Esophagus squamous epithelium (tissue), 5 donors: ENCODE measurements around the gene MIEN1. TPM values are rescaled to one million over a fixed set of nuclear protein-coding genes. Genes with fewer than 3 reads are reported as not detected.

Experiments
- DNase-seq: peaks from one replicate; lab custom pipeline; 2025; lab: John Stamatoyannopoulos, UW
- H3K27ac ChIP-seq, 4 donors: fragments of 200-600 bp; sonication (generic); one replicate each; pipeline ENCODE4 v1.5.1; 2016 to 2019; ENCODE audit warnings: mild to moderate bottlenecking in 1 of 4
- H3K27me3 ChIP-seq, 4 donors: fragments of 200-600 bp; sonication (generic); 1 replicate in 3 of 4; 2 replicates in 1 of 4; pipeline versions ENCODE4 v1.5.1 to v1.6.0; 2017 to 2021; ENCODE audit warnings: antibody characterized with exemption in 1 of 4
- H3K36me3 ChIP-seq, 3 donors: fragments of 200-600 bp; sonication (generic); one replicate each; pipeline ENCODE4 v1.5.1; 2016 to 2019
- H3K4me1 ChIP-seq, 3 donors: fragments of 200-600 bp; sonication (generic); one replicate each; pipeline ENCODE4 v1.5.1; 2017 to 2019
- H3K4me3 ChIP-seq, 4 donors: fragments of 200-600 bp; sonication (generic); 1 replicate in 3 of 4; 2 replicates in 1 of 4; pipeline ENCODE4 v1.5.1; 2016 to 2019; ENCODE audit warnings: mild to moderate bottlenecking in 2 of 4, moderate library complexity in 1 of 4
- H3K9me3 ChIP-seq, 3 donors: fragments of 200-600 bp; sonication (generic); one replicate each; pipeline ENCODE4 v1.5.1; 2016 to 2019
- POLR2A ChIP-seq, 4 donors: fragments of 450-650 bp; IDR thresholded peaks; one replicate each; pipeline ENCODE4 v1.6.1; 2017; ENCODE audit warnings: antibody characterized with exemption in 4 of 4, mild to moderate bottlenecking in 4 of 4, moderate library complexity in 3 of 4
- WGBS, 2 donors: methylation state at CpG; one replicate each; pipeline ENCODE4 v1.1.5; 2018; 5-methylcytosine and 5-hydroxymethylcytosine counted together
- intact Hi-C: fragments of 100-400 bp; cut with DNase I; formaldehyde crosslinking; loops from one replicate; pipeline ENCODE4 v1.15.0; 2022
- total RNA-seq, 4 donors: library from RNA; depleted of rRNA; stranded (reverse); fragments of >200 nt; gene quantifications; one replicate each; pipeline ENCODE4 v1.1.0, GENCODE V29; 2016
- TF ChIP-seq, protein P1 (sequence below), 6 experiments: fragments of 450-650 bp in 4 of 6; fragments of 200-600 bp in 2 of 6; sonication (generic) in 2 of 6; IDR thresholded peaks; one replicate each; pipeline ENCODE4 v1.5.1; 2016 to 2019; ENCODE audit warnings: antibody characterized with exemption in 6 of 6, mild to moderate bottlenecking in 4 of 6, moderate library complexity in 4 of 6
- donor health status: DM: yes; HTN: yes; CAD: no.

The MIEN1 gene
- total RNA-seq, 4 donors from 2014 or later: 44.4 to 55.2 (median 53.2) TPM

DNA sequence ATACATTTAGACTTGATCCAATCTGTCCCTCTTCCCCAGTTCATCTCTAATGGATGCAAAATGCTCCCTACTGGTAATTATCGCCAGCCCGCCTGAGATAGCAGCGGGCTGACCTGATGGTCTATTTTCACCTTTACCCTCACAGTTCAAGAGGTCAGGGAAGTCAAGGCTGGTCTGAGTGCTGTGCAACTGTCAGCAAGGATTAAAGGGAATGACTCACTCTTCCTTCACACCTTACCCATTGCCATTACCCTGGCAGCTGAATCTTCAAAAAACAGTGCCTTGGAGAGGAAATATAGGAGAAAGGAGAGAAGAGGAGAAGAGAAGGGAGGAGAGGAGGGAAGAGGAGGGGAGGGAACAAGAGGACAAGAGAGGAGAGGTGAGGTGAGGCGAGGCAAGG, 43.7 kb upstream of the MIEN1 start:
- TF ChIP-seq, protein P1, sequence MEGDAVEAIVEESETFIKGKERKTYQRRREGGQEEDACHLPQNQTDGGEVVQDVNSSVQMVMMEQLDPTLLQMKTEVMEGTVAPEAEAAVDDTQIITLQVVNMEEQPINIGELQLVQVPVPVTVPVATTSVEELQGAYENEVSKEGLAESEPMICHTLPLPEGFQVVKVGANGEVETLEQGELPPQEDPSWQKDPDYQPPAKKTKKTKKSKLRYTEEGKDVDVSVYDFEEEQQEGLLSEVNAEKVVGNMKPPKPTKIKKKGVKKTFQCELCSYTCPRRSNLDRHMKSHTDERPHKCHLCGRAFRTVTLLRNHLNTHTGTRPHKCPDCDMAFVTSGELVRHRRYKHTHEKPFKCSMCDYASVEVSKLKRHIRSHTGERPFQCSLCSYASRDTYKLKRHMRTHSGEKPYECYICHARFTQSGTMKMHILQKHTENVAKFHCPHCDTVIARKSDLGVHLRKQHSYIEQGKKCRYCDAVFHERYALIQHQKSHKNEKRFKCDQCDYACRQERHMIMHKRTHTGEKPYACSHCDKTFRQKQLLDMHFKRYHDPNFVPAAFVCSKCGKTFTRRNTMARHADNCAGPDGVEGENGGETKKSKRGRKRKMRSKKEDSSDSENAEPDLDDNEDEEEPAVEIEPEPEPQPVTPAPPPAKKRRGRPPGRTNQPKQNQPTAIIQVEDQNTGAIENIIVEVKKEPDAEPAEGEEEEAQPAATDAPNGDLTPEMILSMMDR (IDR thresholded peaks at IDR 0.05): no peak
- no peak for TF ChIP-seq POLR2A (IDR thresholded peaks at IDR 0.05)
- H3K27ac ChIP-seq: peak overlapping the region in 3 of 4 donors; percentile 31 to 66 (median 49)
- no peak for DNase-seq
- no peaks in the 10 kb centered on the region for H3K9me3 ChIP-seq
- peaks cover 0 to 11% (median 0%) of the 10 kb centered on the region in 4 donors for H3K27me3 ChIP-seq
- peak overlapping the region in 2 of 4 donors; percentile 3 to 4 for H3K4me3 ChIP-seq
- intact Hi-C loops: no loop called here
- peaks cover 0 to 30% (median 0%) of the 10 kb centered on the region in 3 donors for H3K4me1 ChIP-seq
- H3K36me3 ChIP-seq: no peaks in the 10 kb centered on the region
- 60 to 72% methylated on average over 4 of the region's 4 CpGs for WGBS, 2 donors

GRCh38 chr17:39772987-39773934, 42.9 kb upstream of the MIEN1 start:
- peaks cover 0 to 30% (median 0%) of the 10 kb centered on the region in 3 donors for H3K4me1 ChIP-seq
- intact Hi-C loops: no loop called here
- no peak for DNase-seq
- peak overlapping the region in 3 of 4 donors; percentile 31 to 69 (median 66) for H3K27ac ChIP-seq
- H3K9me3 ChIP-seq: no peaks in the 10 kb centered on the region
- H3K27me3 ChIP-seq: peaks cover 0 to 11% (median 0%) of the 10 kb centered on the region in 4 donors
- TF ChIP-seq, protein P1 (IDR thresholded peaks at IDR 0.05): no peak
- TF ChIP-seq POLR2A (IDR thresholded peaks at IDR 0.05): no peak
- H3K36me3 ChIP-seq: no peaks in the 10 kb centered on the region
- WGBS, 2 donors: 58 to 85% methylated on average over 5 to 7 of the region's 7 CpGs
- peak overlapping the region in 1 of 4 donors; percentile 6 for H3K4me3 ChIP-seq

GRCh38 chr17:39772415-39772814, 42.1 kb upstream of the MIEN1 start:
- Histone ChIP-seq H3K36me3 (no peaks in the 10 kb centered on the region), H3K4me1 (peaks cover 0 to 30% (median 0%) of the 10 kb centered on the region in 3 donors), H3K27me3 (peaks cover 0 to 4% (median 0%) of the 10 kb centered on the region in 4 donors), H3K9me3 (no peaks in the 10 kb centered on the region), H3K4me3 (peak overlapping the region in 1 of 4 donors; percentile 6), H3K27ac (peak overlapping the region in 2 of 4 donors; percentile 66 to 69)
- TF ChIP-seq, protein P1 (IDR thresholded peaks at IDR 0.05): no peak
- no peak for TF ChIP-seq POLR2A (IDR thresholded peaks at IDR 0.05)
- intact Hi-C loops: no loop called here
- DNase-seq: no peak

GRCh38 chr17:39769974-39770587, 39.7 kb upstream of the MIEN1 start:
- Histone ChIP-seq H3K27me3 (peaks cover 0 to 4% (median 0%) of the 10 kb centered on the region in 4 donors), H3K36me3 (no peaks in the 10 kb centered on the region), H3K4me1 (peaks cover 0 to 30% (median 0%) of the 10 kb centered on the region in 3 donors), H3K9me3 (no peaks in the 10 kb centered on the region), H3K27ac (peak overlapping the region in 3 of 4 donors; percentile 6 to 58 (median 9)), H3K4me3 (no peak overlapping the region)
- WGBS, 2 donors: 30% methylated on average over 8 of the region's 8 CpGs
- no peak for DNase-seq
- TF ChIP-seq POLR2A (IDR thresholded peaks at IDR 0.05): no peak
- TF ChIP-seq, protein P1 (IDR thresholded peaks at IDR 0.05): no peak
- intact Hi-C loops: loop anchor here (10.0 kb wide), 1 partner anchor 95 kb away; the partner anchor contains the start of genes IKZF3 and ZPBP2
